SIG-M5 treated with dmso at 0.1 percent for 504 hours (cell line): Measurements from ENCODE around the gene ZNF699.
"Not testable (repeated sequence)": the region's sequence is repeated elsewhere in the genome, so short reads cannot be mapped to it uniquely, and the experiment has no call there.

ENCODE experiments used
- DNase-seq: peaks from one replicate; lab custom pipeline; 2025; ENCODE audit not compliant: unreplicated experiment; lab: John Stamatoyannopoulos, UW

Gene ZNF699

GRCh38 chr19:9289231-9289884 lies 20.3 kb downstream of the ZNF699 start:
- no peak for DNase-seq

- not testable (repeated sequence) for DNase-seq
Measured at GRCh38 chr19:9283485-9283884, 26.2 kb downstream of the ZNF699 start.

GRCh38 chr19:9251236-9251635 lies 58.4 kb downstream of the ZNF699 start:
- DNase-seq = no peak

GRCh38 chr19:9250630-9251029 lies 59.0 kb downstream of the ZNF699 start, which contains the start of gene OR7E24:
TSS of gene OR7E24 (plus strand) at chr19:9250930. CDS start at chr19:9251044, 114 bp downstream.
- no peak for DNase-seq
